ENCODE measurements around the gene CFLAR.

GRCh38 chr2:201216918-201217317 lies 101.0 kb downstream of the CFLAR start:
- no peak for TF ChIP-seq EZH2phosphoT487 (IDR thresholded peaks at IDR 0.05; ENCODE audit: borderline replicate concordance)
- TF ChIP-seq REST (IDR thresholded peaks at IDR 0.05; ENCODE audit: low read depth), result no peak
- TF ChIP-seq CTCF (IDR thresholded peaks at IDR 0.05 in 2 of 3, conservative IDR thresholded peaks at IDR 0.05 in 1 of 3; ENCODE audit: borderline replicate concordance in 1 of 3, insufficient read depth in 1 of 3, low read depth in 2 of 3, low read length in 2 of 3), result no peak
- no peak for TF ChIP-seq SP1 (IDR thresholded peaks at IDR 0.05; ENCODE audit: low read depth)
- no peak for TF ChIP-seq JUND (IDR thresholded peaks at IDR 0.05)
- TF ChIP-seq POLR2A (IDR thresholded peaks at IDR 0.05; ENCODE audit: borderline replicate concordance, extremely low read depth, insufficient read depth, insufficient read length), result no peak
- no peak for TF ChIP-seq ATF3 (IDR thresholded peaks at IDR 0.05)
- no peak for TF ChIP-seq EZH2 (IDR thresholded peaks at IDR 0.05)
- no peak for TF ChIP-seq POLR2AphosphoS5 (IDR thresholded peaks at IDR 0.05; ENCODE audit: low read depth, low read length)
- TF ChIP-seq TCF7L2 (IDR thresholded peaks at IDR 0.05; ENCODE audit: borderline replicate concordance, extremely low read depth, insufficient read depth, insufficient read length), result no peak
- TF ChIP-seq SRF (IDR thresholded peaks at IDR 0.05; ENCODE audit: low read depth), result no peak
- TF ChIP-seq ZNF274 (IDR thresholded peaks at IDR 0.05; ENCODE audit: low read depth, low read length), result no peak
- TF ChIP-seq RAD21 (IDR thresholded peaks at IDR 0.05; ENCODE audit: low read depth), result no peak

All from HCT116 (cell line).